Endothelial cell (in vitro differentiated cells): ENCODE results near the gene RSRP1. TPM values are rescaled to one million over a fixed set of nuclear protein-coding genes. Genes with fewer than 3 reads are reported as not detected.

Experiments used
- DNase-seq: peaks from one replicate; pipeline ENCODE4 v3.0.0; 2021; ENCODE audit warnings: low spot score
- H3K27ac Mint-ChIP-seq: one replicate; pipeline ENCODE4 v1.8.0; 2021; ENCODE audit warnings: mixed read lengths, inconsistent platforms; ENCODE audit not compliant: unreplicated experiment
- H3K27me3 Mint-ChIP-seq: one replicate; pipeline ENCODE4 v1.8.0; 2021; ENCODE audit warnings: mild to moderate bottlenecking, moderate library complexity, mixed read lengths, inconsistent platforms; ENCODE audit not compliant: unreplicated experiment
- H3K36me3 Mint-ChIP-seq: one replicate; pipeline ENCODE4 v1.8.0; 2021; ENCODE audit warnings: mild to moderate bottlenecking, low read depth, mixed read lengths, inconsistent platforms; ENCODE audit not compliant: unreplicated experiment
- H3K4me1 Mint-ChIP-seq: one replicate; pipeline ENCODE4 v1.8.0; 2021; ENCODE audit warnings: mild to moderate bottlenecking, mixed read lengths, inconsistent platforms; ENCODE audit not compliant: unreplicated experiment
- H3K4me3 Mint-ChIP-seq: one replicate; pipeline ENCODE4 v1.8.0; 2021; ENCODE audit warnings: mild to moderate bottlenecking, mixed read lengths, inconsistent platforms; ENCODE audit not compliant: unreplicated experiment
- H3K9me3 Mint-ChIP-seq: one replicate; pipeline ENCODE4 v1.8.0; 2021; ENCODE audit warnings: mixed read lengths, inconsistent platforms; ENCODE audit not compliant: unreplicated experiment
- total RNA-seq: library from RNA; stranded (reverse); fragmentation: NEBNext Ultra II Directional; extraction: Animal tissue kit (Norgen Biotek cat#: 25700); gene quantifications from one replicate; pipeline ENCODE4 v1.2.1, GENCODE V29; 2021; ENCODE audit not compliant: unreplicated experiment
- TF ChIP-seq, protein P1 (sequence below): fragments of 200-600 bp; sonication (generic); IDR thresholded peaks from one replicate; pipeline ENCODE4 v1.5.0; 2021; ENCODE audit warnings: antibody characterized with exemption; ENCODE audit not compliant: unreplicated experiment

Gene RSRP1
- total RNA-seq, 1 donor from 2014 or later = 119 TPM

- DNase-seq = peak; percentile 65
- H3K27me3 Mint-ChIP-seq = peaks cover 1% of the 10 kb centered on the region
- TF ChIP-seq, protein P1, sequence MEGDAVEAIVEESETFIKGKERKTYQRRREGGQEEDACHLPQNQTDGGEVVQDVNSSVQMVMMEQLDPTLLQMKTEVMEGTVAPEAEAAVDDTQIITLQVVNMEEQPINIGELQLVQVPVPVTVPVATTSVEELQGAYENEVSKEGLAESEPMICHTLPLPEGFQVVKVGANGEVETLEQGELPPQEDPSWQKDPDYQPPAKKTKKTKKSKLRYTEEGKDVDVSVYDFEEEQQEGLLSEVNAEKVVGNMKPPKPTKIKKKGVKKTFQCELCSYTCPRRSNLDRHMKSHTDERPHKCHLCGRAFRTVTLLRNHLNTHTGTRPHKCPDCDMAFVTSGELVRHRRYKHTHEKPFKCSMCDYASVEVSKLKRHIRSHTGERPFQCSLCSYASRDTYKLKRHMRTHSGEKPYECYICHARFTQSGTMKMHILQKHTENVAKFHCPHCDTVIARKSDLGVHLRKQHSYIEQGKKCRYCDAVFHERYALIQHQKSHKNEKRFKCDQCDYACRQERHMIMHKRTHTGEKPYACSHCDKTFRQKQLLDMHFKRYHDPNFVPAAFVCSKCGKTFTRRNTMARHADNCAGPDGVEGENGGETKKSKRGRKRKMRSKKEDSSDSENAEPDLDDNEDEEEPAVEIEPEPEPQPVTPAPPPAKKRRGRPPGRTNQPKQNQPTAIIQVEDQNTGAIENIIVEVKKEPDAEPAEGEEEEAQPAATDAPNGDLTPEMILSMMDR = no peak
- H3K4me1 Mint-ChIP-seq = peaks cover 7% of the 10 kb centered on the region
- no peak overlapping the region for H3K4me3 Mint-ChIP-seq
- H3K27ac Mint-ChIP-seq = no peak overlapping the region
- no peaks in the 10 kb centered on the region for H3K9me3 Mint-ChIP-seq
- H3K36me3 Mint-ChIP-seq = peaks cover 4% of the 10 kb centered on the region
These were observed 14.1 kb downstream of the RSRP1 start for GRCh38 chr1:25232866-25233784.

DNA sequence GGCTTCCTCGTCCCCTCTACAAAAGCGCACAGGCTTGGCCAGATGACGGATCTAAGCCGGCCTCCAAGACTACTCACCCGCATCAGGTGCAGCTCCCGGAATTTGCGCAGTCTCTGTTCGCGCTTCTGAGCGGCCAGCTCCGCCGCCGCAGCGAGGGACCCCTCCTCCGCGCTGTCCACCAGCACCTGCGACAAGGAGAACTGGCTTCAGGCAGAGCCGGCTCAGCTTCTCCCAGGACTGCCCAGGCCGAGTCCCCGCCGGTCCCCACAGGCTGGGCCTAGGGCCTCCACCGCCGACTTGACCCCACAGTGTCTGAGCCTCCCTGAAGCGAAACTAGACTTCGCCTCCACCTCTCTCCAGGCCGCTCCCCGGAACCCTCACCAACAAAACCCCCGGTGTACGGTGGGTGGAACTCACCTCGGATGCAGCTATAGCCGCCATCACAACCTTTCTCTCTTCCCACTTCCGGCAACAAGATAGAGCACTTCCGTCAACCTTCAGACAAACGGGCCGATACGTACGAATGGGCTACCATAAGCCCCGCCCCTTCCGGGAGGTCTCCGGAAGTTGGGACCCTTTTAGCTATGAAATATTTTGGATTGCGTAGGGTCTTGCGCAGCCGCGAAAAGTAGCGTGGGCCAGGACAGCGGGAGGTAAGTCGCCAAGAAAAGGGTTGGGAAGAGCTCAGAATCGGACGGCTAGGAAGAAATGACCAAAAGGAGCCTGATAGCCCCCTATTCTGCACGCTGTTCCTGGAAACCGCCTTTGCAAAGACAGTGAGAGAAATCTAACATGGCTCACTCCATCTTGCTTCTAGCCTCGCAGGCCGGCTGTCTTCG, 15.0 kb downstream of the RSRP1 start, which contains the start of gene SYF2:
Gene SYF2, minus strand, starts transcription at position 476 of the 839 bp plus-strand sequence. Its CDS starts 35 bp downstream, at position 441.
- peaks cover 1% of the 10 kb centered on the region for H3K27me3 Mint-ChIP-seq
- DNase-seq = peak; percentile 77
- TF ChIP-seq, protein P1 = no peak

GRCh38 chr1:25223471-25223870, 23.8 kb downstream of the RSRP1 start:
- no peak for DNase-seq
- peak overlapping the region; percentile 3 for H3K4me3 Mint-ChIP-seq
- TF ChIP-seq, protein P1 = no peak
- peaks cover 18% of the 10 kb centered on the region for H3K36me3 Mint-ChIP-seq
- H3K27ac Mint-ChIP-seq = no peak overlapping the region
- H3K9me3 Mint-ChIP-seq = no peaks in the 10 kb centered on the region
- no peaks in the 10 kb centered on the region for H3K4me1 Mint-ChIP-seq
- H3K27me3 Mint-ChIP-seq = no peaks in the 10 kb centered on the region

More for the DNA sequence above, 15.0 kb downstream of the RSRP1 start, which contains the start of gene SYF2:
- peaks cover 7% of the 10 kb centered on the region for H3K4me1 Mint-ChIP-seq
- no peak within 1 kb of the TSS for H3K4me3 Mint-ChIP-seq
- no peak within 1 kb of the TSS for H3K27ac Mint-ChIP-seq
- peaks cover 4% of the 10 kb centered on the region for H3K36me3 Mint-ChIP-seq
- H3K9me3 Mint-ChIP-seq = no peaks in the 10 kb centered on the region

DNA sequence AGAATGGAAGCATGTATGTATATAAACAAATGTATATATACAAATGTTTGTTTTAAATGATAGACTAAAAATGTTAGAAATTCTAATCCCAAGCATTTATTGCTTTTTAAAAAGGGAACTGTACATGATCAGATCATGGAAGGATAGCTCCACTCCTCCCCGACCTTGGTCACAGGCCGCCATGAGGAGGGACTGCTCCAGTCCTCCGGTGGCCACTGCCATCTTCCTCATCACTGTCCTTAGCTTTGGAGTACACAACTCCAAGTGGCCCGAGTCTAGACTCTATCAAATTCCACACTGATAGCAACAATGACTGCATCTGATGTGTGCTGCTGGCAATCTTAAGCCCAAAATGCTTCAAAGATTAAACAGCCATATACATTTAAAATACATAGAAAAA, 24.6 kb downstream of the RSRP1 start:
- TF ChIP-seq, protein P1 = no peak
- no peak for DNase-seq
- Mint-ChIP-seq H3K4me1 (no peaks in the 10 kb centered on the region), H3K4me3 (peak overlapping the region; percentile 23), H3K36me3 (peaks cover 18% of the 10 kb centered on the region), H3K27ac (no peak overlapping the region), H3K9me3 (no peaks in the 10 kb centered on the region), H3K27me3 (peaks cover 5% of the 10 kb centered on the region)
